Suprapubic skin (tissue), 4 donors: ENCODE data around the gene CYP4F2. TPM values are rescaled to one million over a fixed set of nuclear protein-coding genes. Genes with fewer than 3 reads are reported as not detected.
"Not testable (repeated sequence)": the region's sequence is repeated elsewhere in the genome, so short reads cannot be mapped to it uniquely, and the experiment has no call there.

Source experiments
- DNase-seq, 2 donors: peaks; one replicate each; pipeline ENCODE4 v3.0.0-alpha.2; 2019; ENCODE audit warnings: low spot score in 2 of 2
- H3K27ac ChIP-seq: fragments of 200-600 bp; sonication (generic); one replicate; pipeline ENCODE4 v1.5.1; 2019
- H3K27me3 ChIP-seq: fragments of 200-600 bp; sonication (generic); one replicate; pipeline ENCODE4 v1.5.1; 2019
- H3K36me3 ChIP-seq: fragments of 200-600 bp; sonication (generic); one replicate; pipeline ENCODE4 v1.5.1; 2019
- H3K4me1 ChIP-seq: fragments of 200-600 bp; sonication (generic); one replicate; pipeline ENCODE4 v1.5.1; 2019
- H3K4me3 ChIP-seq: fragments of 200-600 bp; sonication (generic); one replicate; pipeline ENCODE4 v1.5.1; 2019; ENCODE audit warnings: mild to moderate bottlenecking
- H3K9me3 ChIP-seq: fragments of 200-600 bp; sonication (generic); one replicate; pipeline ENCODE4 v1.5.1; 2019
- EP300 ChIP-seq: sonication (generic); formaldehyde crosslinking; IDR thresholded peaks from one replicate; pipeline ENCODE4 v1.6.1; 2017; ENCODE audit warnings: antibody characterized with exemption
- POLR2A ChIP-seq, 2 donors: fragments of 450-650 bp; IDR thresholded peaks; one replicate each; pipeline ENCODE4 v1.6.1; 2017; ENCODE audit warnings: antibody characterized with exemption in 2 of 2, mild to moderate bottlenecking in 2 of 2, moderate library complexity in 2 of 2
- POLR2AphosphoS5 ChIP-seq, 3 donors: sonication (generic); formaldehyde crosslinking; IDR thresholded peaks; one replicate each; pipeline ENCODE4 v1.6.1; 2017; ENCODE audit warnings: antibody characterized with exemption in 3 of 3
- WGBS: methylation state at CpG from one replicate; pipeline ENCODE4 v1.1.5; 2018; 5-methylcytosine and 5-hydroxymethylcytosine counted together
- total RNA-seq, 4 donors: library from RNA; depleted of rRNA; stranded (reverse); fragments of >200 nt; gene quantifications; one replicate each; pipeline ENCODE4 v1.1.0, GENCODE V29; 2016
- TF ChIP-seq, protein P1 (sequence below), 2 donors: fragments of 200-600 bp in 1 of 2; fragments of 450-650 bp in 1 of 2; sonication (generic) in 1 of 2; IDR thresholded peaks; one replicate each; pipeline ENCODE4 v1.5.1; 2016 to 2019; ENCODE audit warnings: antibody characterized with exemption in 2 of 2, mild to moderate bottlenecking in 1 of 2, moderate library complexity in 1 of 2

Gene CYP4F2
- total RNA-seq, 4 donors from 2014 or later, result 1.2 to 13.7 (median 3.3) TPM

DNA sequence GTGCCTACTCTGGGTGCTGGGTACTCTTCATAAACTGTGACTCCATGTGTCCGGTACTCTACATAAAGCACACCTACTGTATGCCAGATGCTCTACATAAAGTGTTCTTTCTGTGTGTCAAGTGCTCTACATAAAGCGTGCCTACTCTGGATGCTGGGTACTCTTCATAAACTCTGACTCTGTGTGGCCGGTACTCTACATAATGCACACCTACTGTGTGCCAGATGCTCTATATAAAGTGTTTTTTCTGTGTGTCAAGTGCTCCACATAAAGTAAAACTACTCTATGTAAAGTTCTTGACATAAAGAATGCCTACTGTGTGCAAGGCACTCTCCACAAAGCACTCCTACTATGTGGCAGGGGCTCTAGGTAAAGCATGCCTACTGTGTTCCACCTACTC lies 38.3 kb upstream of the CYP4F2 start:
- TF ChIP-seq POLR2A (IDR thresholded peaks at IDR 0.05) (no peak), EP300 (no peak), POLR2AphosphoS5 (IDR thresholded peaks at IDR 0.05) (no peak)
- TF ChIP-seq, protein P1, sequence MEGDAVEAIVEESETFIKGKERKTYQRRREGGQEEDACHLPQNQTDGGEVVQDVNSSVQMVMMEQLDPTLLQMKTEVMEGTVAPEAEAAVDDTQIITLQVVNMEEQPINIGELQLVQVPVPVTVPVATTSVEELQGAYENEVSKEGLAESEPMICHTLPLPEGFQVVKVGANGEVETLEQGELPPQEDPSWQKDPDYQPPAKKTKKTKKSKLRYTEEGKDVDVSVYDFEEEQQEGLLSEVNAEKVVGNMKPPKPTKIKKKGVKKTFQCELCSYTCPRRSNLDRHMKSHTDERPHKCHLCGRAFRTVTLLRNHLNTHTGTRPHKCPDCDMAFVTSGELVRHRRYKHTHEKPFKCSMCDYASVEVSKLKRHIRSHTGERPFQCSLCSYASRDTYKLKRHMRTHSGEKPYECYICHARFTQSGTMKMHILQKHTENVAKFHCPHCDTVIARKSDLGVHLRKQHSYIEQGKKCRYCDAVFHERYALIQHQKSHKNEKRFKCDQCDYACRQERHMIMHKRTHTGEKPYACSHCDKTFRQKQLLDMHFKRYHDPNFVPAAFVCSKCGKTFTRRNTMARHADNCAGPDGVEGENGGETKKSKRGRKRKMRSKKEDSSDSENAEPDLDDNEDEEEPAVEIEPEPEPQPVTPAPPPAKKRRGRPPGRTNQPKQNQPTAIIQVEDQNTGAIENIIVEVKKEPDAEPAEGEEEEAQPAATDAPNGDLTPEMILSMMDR (IDR thresholded peaks at IDR 0.05), result no peak
- WGBS, result 92% methylated on average over 3 of the region's 3 CpGs
- peaks cover 35% of the 10 kb centered on the region for H3K27me3 ChIP-seq
- no peak overlapping the region for H3K4me3 ChIP-seq
- no peak for DNase-seq
- H3K36me3 ChIP-seq, result no peaks in the 10 kb centered on the region
- H3K9me3 ChIP-seq, result no peaks in the 10 kb centered on the region
- no peak overlapping the region for H3K27ac ChIP-seq
- H3K4me1 ChIP-seq, result peaks cover 18% of the 10 kb centered on the region

DNA sequence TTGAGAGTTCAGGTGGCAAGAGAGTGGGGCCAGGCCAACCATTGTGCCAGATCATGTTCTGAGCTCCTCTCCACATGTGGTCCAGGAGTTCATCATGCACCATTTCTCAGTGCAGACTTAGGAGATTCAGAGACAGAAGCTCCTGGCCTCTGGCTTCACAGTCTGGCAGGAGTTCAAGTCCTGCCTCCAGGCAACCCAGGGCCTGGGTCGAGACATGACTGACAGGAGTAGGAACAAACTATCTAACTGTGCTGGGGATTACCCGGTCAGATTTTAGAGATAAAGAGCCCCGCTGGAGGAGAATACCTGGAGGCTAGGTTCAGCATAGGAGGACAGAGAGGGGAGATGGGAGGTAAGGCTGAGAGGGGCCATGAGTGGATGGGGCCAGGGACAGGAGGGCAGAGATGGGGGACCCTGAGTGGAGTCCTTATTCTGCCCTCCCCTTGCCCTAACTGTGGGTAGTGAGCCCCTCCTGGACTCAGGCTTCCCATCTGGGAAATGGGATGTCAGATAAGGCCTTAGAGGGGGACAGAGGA lies 37.4 kb upstream of the CYP4F2 start:
- H3K4me1 ChIP-seq, result peaks cover 18% of the 10 kb centered on the region
- TF ChIP-seq POLR2AphosphoS5 (IDR thresholded peaks at IDR 0.05) (no peak), POLR2A (IDR thresholded peaks at IDR 0.05) (no peak)
- H3K9me3 ChIP-seq, result no peaks in the 10 kb centered on the region
- no peaks in the 10 kb centered on the region for H3K36me3 ChIP-seq
- 22% methylated on average over 3 of the region's 3 CpGs for WGBS
- no peak overlapping the region for H3K4me3 ChIP-seq
- peaks cover 28% of the 10 kb centered on the region for H3K27me3 ChIP-seq
- DNase-seq, result no peak
- H3K27ac ChIP-seq, result no peak overlapping the region

DNA sequence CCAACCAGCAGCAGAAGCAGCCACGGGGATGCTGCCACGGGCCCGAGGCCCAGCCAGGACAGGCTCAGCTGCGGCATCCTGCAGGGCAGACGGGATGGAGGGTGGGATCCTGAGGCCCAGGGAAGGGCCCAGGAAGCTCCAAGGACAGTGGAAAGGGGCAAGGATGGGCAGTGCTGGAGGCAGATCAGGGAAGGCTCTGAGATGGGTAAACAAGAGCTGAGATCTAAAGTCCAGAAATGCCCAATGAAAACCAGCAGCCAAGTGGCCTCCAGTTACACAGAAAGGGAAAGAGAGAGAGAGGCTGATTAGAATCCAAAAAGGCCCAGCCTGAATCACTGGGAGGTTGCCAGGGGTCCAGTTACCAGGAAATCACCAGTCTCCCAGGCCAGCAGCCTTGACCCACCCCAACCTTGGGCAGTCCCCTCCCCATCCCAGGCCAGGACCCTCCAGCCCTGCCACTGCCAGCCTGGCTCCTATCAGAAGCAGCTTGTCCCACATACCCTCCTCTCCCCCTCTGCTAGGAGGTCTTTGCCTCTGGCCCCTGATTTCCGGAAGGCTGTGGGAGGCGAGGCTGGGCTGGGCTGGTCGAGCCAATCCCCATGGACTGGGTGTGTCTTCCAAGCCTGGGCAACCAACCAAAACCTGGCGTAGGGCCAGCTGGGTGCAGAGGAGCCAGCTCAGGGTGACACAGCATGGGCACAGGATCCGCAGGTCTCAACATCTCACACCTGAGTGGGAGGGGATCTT lies 36.6 kb upstream of the CYP4F2 start, which contains the start of gene CYP4F11:
CYP4F11 (minus strand) TSS at position 198 of the 747 bp plus-strand sequence; CDS start at position 77, 121 bp downstream.
- TF ChIP-seq EP300, result no peak
- TF ChIP-seq POLR2A (IDR thresholded peaks at IDR 0.05), result no peak
- TF ChIP-seq, protein P1 (IDR thresholded peaks at IDR 0.05), result no peak
- TF ChIP-seq POLR2AphosphoS5 (IDR thresholded peaks at IDR 0.05), result no peak
- peaks cover 18% of the 10 kb centered on the region for H3K4me1 ChIP-seq
- H3K36me3 ChIP-seq, result no peaks in the 10 kb centered on the region
- H3K27ac ChIP-seq, result peak within 1 kb of the TSS; percentile 19
- peaks cover 20% of the 10 kb centered on the region for H3K27me3 ChIP-seq
- WGBS, result 32% methylated on average over 9 of the region's 10 CpGs
- no peaks in the 10 kb centered on the region for H3K9me3 ChIP-seq
- no peak within 1 kb of the TSS for H3K4me3 ChIP-seq
- peak in 1 of 2 donors; percentile 77 for DNase-seq

DNA sequence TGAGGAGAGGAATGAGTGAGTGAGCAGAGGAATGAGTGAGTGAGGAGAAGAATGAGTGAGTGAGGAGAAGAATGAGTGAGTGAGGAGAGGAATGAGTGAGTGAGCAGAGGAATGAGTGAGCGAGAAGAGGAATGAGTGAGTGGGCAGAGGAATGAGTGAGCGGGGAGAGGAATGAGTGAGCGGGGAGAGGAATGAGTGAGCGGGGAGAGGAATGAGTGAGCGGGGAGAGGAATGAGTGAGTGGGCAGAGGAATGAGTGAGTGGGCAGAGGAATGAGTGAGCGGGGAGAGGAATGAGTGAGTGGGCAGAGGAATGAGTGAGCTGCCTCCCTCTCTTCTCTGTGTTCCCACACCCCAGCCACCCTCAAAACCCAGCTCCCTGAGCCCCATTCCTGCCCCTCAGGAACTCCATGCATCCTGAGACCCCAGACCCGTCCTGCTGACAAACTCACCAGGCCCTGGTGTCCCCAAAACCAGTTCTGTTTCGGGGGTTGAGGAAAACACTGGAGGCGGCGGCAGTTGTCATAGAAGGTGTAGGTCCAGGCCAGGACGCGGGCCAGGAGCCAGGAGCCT lies 36.0 kb upstream of the CYP4F2 start:
- not testable (repeated sequence) for DNase-seq, H3K9me3 ChIP-seq, H3K4me3 ChIP-seq, H3K36me3 ChIP-seq
- Histone ChIP-seq H3K27me3 (peaks cover 17% of the 10 kb centered on the region), H3K4me1 (peaks cover 18% of the 10 kb centered on the region), H3K27ac (peak overlapping the region; percentile 19)
- 44% methylated on average over 12 of the region's 12 CpGs for WGBS

DNA sequence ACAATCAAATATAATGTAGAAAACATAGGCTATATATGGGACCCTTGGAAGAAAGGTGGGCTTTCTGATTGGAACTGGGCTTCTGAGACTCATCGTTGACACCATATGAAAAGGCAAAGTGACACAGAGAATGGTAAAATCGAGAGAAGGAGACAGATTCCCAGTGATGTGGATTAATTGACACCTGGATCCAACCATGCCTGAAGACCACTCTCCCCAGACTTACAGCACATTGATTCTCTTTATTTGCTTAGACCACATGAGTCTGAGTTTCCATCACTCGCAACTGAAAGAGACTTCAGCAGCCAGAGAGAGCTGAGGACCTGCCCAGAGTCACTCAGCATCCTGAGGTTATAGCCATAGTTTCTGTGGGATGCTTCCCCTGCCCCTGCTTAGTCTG lies 30.4 kb upstream of the CYP4F2 start:
- DNase-seq, result no peak
- TF ChIP-seq, protein P1 (IDR thresholded peaks at IDR 0.05), result no peak
- no peak for TF ChIP-seq EP300
- no peak for TF ChIP-seq POLR2A (IDR thresholded peaks at IDR 0.05)
- TF ChIP-seq POLR2AphosphoS5 (IDR thresholded peaks at IDR 0.05), result no peak
- no peaks in the 10 kb centered on the region for H3K36me3 ChIP-seq
- no peak overlapping the region for H3K27ac ChIP-seq
- no peaks in the 10 kb centered on the region for H3K4me1 ChIP-seq
- H3K27me3 ChIP-seq, result peaks cover 4% of the 10 kb centered on the region
- WGBS, result 78% methylated on average over 3 of the region's 3 CpGs
- H3K9me3 ChIP-seq, result no peaks in the 10 kb centered on the region
- no peak overlapping the region for H3K4me3 ChIP-seq

DNA sequence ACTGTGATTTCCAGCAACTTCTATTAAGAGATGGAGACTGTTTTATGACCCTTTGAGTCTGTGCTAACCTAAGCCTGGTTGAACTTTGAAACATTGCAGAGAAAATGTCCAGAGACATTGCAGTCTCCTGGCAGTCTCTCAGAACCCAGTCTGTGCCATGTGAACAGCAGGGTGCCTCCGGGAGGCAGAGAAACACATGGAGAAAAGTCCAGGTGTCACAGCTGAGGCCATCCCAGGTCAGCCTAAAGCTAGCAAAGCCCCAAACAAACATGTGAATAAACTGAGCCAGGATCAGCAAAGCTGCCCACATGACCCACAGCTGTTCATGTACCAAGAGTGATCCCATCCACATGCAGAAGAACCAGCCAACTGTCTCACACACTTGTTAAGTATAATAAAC lies 28.6 kb upstream of the CYP4F2 start:
- TF ChIP-seq POLR2AphosphoS5 (IDR thresholded peaks at IDR 0.05), result no peak
- TF ChIP-seq POLR2A (IDR thresholded peaks at IDR 0.05), result no peak
- TF ChIP-seq, protein P1 (IDR thresholded peaks at IDR 0.05), result no peak
- no peak for TF ChIP-seq EP300
- WGBS, result no CpG with 5 or more reads among the region's 1 CpG
- Histone ChIP-seq H3K9me3 (no peaks in the 10 kb centered on the region), H3K27me3 (peaks cover 5% of the 10 kb centered on the region), H3K27ac (no peak overlapping the region), H3K4me1 (no peaks in the 10 kb centered on the region), H3K4me3 (no peak overlapping the region), H3K36me3 (no peaks in the 10 kb centered on the region)
- DNase-seq, result no peak
